GM19463 (cell line): ENCODE results near the gene SNAPC4.
"Not testable (repeated sequence)": the region's sequence is repeated elsewhere in the genome, so short reads cannot be mapped to it uniquely, and the experiment has no call there.

Experiments used
- ATAC-seq: cut with Tn5 transposase; IDR thresholded peaks from one replicate; pipeline ENCODE4 v1.9.1; 2021; ENCODE audit warnings: mild to moderate bottlenecking, moderate library complexity; ENCODE audit not compliant: unreplicated experiment

The SNAPC4 gene

DNA sequence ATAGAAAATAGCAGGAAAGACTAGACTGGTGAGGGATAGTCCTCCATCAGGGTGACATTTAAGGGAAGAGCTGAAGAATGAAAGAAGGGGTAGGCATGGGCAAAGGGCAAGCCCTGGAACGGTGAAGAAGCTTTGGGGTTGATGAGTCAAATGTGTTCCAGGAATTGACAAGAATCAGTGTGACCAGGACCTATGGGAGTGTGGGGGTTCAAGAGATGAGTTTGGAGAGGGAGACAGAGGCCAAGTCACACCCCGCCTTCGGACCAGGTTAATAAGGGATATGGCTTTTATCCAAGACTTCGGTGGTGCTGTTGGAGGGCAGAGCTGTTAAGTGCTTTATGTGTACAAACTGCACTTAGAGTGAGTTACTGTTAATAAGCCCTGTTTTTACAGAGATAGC lies 11.4 kb upstream of the SNAPC4 start:
- ATAC-seq = no peak

DNA sequence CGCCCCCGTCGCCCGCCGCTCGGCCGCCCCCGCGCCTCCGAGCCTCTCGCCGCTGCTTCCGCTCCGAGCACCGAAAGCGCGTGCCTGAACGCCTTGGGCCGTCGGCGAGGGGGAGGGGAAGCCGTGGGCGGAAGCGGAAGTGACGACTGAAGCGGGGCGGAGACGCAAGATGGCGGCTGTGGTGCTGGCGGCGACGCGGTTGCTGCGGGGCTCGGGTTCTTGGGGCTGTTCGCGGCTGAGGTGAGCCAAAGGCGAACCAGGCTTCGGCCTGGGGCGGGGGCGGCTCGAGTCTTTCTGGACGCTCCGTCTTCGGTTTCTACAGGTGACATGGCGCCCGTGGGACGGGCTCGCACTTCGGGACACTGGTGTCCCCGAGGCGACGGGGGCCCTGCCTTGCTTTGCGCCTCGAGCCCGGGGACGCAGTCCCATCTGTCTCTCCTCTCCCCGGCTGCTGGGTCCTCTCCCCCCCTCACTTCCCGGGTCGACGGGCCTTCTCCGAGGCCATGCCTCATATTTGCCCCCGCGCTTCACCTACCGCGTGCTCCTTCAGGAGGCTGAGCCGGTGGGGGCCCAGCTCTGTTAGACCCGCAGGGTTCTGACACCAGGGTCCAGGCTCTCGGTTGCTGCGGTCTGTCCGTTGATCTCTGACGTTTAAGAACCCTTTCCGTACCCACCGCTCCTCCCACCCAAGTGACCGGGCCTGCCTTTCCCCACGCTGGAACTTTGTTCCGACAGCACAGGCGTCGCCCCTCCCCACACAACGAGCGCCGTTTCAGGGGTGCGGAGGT lies 10.7 kb upstream of the SNAPC4 start, which contains the start of the genes ENTR1 and PMPCA:
Gene ENTR1, minus strand, starts transcription at position 115 of the 788 bp plus-strand sequence. CDS start 217 bp downstream, outside the sequence.
Gene PMPCA, plus strand, starts transcription at position 159 of the 788 bp plus-strand sequence. Its CDS starts 11 bp downstream, at position 170.
- peak; percentile 82 for ATAC-seq

DNA sequence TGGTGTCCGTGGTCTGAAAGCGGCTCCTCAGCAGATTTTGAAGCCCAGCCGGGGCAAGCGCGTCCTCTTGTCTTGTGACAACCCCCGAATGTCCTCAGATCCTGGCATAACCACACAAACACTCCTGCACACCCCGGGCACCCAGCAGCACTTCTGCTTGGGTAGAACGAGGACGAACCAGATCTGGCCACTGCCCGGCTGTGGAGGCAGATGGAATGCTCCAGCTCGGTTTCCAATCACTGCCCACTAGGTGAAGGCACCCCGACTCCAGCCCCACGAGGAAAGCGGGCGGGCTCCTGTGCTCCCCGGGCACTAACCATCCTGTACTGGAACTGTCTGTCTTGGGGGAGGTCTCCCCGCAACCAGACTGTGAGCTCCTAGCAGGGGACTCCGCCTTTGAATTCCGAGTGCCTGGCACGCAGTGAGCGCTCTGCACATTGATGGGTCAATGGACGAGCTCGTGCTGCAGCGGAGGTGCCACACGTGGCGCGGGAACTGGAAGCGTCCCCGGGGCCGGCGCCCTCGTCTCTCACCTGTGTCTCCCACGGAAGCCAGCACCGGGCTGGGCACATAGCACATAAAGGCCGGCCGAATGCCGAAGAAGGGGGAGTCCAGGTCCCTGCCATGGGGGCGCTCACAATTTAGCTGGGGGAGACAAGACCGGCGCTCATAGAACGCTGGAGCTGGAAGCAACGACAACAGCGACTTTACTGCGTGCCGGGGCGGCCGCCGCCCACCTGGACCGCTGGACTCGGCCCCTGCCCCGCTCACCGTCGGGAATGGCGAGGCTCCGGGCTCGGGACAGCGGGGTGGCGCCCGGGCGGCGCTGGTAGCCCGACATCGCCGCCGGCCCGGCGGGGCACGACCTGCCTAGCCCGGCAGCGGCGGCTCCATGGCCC lies 9.8 kb upstream of the SNAPC4 start:
- ATAC-seq = peak; percentile 26

GRCh38 chr9:136407911-136408310 lies 7.9 kb upstream of the SNAPC4 start:
- no peak for ATAC-seq

- ATAC-seq = not testable (repeated sequence)
These were observed 7.1 kb upstream of the SNAPC4 start for GRCh38 chr9:136407061-136407460.

- ATAC-seq = not testable (repeated sequence)
These were observed 5.9 kb upstream of the SNAPC4 start for GRCh38 chr9:136405904-136406303.

GRCh38 chr9:136405481-136405880 lies 5.5 kb upstream of the SNAPC4 start:
- ATAC-seq = no peak

DNA sequence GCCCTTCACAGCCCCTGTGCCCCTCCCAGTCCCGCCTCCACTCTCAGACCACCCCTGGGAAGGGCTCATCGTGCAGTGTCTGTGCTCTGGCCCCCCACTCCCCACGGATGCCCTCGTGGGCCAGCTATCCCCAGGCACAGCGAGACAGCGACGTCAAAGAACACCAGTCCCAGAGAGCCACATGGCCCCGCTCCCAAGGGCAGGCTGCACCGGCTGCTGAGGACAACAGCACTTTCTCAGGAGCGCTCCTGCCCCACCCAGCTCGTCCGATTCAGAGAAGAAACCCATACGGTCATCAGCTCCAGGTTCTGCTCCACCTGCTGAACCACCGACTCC lies 4.8 kb upstream of the SNAPC4 start:
- ATAC-seq = no peak

DNA sequence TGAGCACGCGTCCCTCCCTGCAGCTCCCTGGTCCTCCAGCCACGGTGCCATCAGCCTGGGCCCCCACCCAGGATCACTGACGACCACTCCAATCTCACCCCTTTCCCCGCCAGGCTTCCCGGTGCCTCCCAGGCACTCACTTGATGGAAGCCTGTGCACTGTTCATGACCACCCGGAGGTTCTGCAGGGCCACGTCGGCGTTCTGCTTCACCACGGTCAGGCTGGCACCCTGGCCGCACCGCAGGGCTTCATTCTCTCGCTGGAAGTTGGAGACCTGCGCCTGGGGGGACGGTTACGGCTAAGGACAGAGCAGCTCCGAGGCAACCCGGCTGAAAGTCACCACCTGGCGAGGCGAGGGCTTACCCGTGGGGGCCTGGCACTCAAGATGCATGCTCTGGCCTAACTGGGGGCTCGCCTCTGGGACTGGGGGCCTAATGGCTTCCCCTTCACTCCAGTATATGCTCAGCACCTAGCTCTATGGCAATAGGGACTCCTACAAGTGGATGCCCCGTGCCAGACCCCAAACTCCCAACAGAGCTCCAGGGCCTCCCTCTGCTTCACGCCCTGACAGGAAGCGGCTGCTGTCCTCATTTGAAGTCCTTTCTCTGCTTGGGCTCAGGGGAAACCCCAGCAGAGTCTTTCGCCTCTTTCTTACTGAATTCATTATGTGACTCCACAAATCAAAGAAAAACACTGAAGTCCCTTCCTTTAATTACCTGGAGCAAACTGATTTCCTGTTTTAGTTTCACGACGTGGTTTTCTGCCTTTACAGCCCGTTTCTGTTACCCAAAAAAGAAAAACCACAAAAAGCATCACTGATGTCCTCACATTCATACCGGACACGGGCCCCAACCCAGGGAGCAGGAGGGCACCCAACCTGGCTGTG lies 4.2 kb upstream of the SNAPC4 start:
- ATAC-seq = no peak

DNA sequence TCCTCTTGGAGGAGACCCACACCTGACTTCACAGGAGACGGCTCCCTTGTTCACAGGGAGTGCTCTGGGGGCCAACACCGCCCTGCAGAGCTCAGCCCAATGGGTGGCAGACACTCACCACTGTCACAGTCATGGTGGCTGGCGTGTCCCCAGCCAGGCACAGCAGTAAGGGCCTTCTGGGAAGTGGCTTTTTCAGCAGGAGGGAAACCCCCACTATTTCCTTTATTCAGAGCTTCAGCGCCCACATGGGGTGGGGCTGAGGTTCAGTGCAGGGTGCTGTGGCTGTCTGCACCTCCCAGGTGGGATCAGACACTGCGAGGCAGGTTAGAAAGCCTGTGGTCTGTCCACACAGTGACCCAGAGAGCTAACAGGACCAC lies 3.6 kb upstream of the SNAPC4 start:
- no peak for ATAC-seq

DNA sequence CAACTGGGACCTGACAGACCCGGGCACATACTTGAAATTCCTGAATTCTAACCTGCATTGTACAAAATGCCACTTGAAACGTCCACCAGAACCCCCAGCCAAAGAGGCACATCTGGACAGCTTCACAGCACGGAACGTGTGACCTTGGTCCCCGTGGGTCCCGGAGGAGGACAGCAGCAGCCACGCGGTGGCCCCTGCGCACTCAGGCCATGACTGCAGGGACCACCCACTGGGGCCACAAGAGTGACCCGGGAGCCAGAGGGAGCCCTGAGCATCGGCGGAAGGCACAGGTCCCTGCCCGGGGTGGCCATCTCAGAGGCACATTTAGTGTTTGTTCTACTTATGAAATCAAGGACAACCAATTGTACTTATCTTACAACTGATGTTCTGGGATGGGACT lies 2.1 kb upstream of the SNAPC4 start:
- ATAC-seq = no peak

DNA sequence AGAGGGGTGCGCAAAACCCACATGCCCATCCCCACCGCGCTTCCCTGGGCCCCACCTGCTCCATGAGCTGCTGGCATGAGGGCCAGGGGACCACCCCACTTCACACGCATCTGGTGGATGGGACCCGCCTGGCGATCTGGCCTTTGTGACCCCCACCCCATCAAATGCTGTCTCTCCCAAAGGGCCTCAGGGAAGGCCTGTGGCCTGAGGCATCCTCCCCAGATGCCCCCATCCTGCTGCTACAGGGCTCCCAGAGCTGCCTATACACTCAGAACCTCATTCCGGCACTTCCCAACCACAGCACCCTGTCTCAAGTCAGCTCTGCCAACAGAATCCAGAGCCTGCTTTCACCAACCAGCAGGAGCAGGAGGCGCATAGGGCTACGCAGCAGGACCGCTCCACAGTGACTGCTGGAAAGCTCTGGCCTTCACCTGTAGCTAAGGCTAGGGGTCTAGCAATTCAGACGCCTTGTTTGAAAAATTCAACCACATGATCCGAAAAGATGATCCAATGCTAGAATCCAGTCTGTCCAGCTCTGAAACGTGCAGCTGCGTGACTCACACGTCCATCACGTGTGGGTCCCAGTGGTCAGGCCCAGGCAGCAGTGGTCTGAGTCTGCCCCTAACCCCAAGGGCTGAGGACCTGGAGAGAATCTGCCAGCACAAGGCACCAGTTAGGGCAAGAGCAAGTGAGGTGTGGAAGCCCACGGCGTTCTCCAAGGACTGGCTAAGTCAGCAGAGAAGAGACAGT lies 1.4 kb upstream of the SNAPC4 start:
- ATAC-seq = no peak

DNA sequence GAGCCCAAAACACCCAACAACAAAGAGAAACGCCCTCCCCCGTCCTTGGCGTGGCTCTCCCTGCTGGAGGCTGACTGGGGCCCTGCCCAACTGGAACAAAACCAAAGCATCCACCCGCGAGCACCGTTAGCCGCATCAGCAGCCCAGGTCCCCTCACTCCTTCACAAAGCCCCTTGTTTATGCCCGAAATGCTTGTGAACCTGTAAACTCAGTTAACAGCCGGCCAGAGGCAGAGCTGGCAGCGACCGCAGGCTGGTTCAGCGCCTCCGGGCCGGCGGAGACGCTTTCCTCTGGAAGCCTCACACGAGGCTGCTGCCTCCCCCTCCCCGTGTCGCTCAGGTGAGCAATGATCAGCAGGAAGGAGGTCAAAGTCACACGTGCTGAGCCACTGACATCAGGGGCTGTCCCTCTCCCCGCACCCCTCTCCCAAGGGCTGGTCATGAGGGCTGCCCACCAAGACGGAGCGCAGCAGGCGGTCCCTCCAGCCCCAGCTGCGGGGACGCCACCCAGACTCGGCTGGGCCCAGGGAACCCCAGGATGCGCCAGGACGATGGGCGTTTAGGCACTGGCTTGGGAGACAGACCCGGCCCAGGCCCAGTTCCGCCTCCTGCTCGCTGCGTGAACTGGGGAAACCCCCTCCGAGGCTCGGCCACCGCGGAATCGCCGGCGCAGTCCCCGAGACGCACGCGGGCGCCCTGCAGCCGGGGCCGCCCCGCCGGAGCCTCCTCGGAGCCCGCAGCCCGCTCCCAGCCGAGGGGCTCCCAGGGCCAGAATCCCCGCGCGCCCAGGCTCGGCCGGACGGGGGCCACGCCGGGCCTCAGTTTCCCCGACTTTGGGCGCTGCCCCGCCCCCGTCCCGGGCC lies 563 bp downstream of the SNAPC4 start:
- peak; percentile 31 for ATAC-seq

DNA sequence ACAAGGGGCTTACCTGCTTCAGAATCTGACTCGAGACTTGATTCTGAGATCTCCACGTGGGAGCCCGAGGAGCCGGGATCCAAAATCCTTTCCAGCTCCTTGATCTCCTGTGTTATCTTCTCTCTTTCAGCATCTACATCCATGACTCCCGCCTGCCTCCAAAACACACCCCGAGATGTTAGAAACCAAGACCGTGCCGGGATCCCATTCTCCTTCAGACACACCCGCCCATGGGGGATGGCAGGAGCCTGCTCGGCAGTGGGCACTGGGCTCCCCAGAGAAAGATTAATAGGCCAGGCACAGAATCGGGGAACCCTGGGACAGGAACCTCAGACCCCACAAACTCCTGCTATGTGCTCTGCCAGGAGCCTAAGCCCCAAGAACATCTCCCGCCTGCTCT lies 1.7 kb downstream of the SNAPC4 start:
- no peak for ATAC-seq

- ATAC-seq = no peak
These were observed 2.3 kb downstream of the SNAPC4 start for GRCh38 chr9:136397643-136398042.

DNA sequence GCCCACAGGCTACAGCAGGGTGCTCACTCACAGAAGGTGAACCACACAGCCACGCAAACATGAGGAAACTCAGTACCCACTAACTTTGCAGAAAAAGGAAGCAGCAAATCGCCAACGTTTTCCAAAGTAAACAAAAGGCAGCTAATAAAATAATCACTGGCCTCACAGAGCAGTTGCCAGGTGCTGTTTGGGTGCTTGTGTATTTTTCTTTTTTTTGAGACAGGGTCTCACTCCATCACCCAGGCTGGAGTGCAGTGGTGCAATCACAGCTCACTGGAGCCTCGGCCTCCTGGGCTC lies 3.8 kb downstream of the SNAPC4 start:
- no peak for ATAC-seq

DNA sequence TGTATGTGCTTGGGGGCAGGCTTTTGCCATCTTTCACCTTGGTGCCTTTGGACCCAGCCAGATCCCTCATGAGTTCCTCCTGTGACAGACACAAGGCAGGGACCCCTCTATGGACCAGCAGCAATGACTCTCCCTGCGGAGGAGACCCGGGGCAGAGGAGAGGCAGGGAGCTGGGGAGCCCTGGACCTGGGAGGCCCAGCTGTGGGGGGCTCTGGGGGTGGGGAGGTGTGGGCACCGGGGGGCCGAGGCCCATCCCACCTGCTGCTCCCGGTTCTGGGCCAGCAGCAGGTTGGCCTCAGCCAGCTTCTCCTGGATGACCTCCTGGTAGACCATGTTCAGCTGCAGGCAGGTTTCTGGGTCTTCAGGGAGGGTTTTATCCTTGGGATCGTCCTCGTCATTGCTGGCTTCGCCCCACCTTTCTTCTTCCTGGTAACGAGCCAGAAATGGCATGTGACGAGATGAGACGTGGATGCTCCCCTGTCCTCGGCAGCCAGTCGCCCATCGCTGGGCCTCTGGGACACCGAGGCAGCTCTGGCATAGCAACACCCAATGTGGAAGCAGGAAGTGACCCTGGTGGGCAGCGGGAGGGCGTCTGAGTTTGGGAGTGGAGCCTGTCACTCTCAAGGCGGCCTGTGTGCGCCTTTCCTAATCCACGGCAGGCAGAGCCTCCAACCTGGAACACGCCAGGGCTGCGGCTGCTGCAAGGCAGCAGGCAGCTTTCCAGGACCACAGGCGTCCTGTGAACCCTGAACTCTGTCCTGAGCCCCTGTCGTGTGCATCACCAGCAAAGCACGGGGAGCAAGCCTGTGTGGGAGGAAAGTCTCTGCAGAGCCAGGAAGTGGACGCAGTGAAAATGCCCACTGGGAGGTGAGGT lies 4.4 kb downstream of the SNAPC4 start:
- no peak for ATAC-seq

- ATAC-seq = no peak
These were observed 5.0 kb downstream of the SNAPC4 start for GRCh38 chr9:136395020-136395340.
